GM18498 (cell line): ENCODE data around the gene SH3BP5.
A peak's percentile ranks its signal among the peaks of the same experiment; 100 is the strongest.

ENCODE experiments used
- ATAC-seq: cut with Tn5 transposase; IDR thresholded peaks from one replicate; pipeline ENCODE4 v1.9.1; 2021; ENCODE audit warnings: mild to moderate bottlenecking, moderate library complexity; ENCODE audit not compliant: unreplicated experiment

SH3BP5 gene

GRCh38 chr3:15347063-15347736 is 14.8 kb upstream of the SH3BP5 start:
- ATAC-seq: no peak

GRCh38 chr3:15346516-15346915 is 14.1 kb upstream of the SH3BP5 start:
- no peak for ATAC-seq

- ATAC-seq: peak; percentile 93
Measured at GRCh38 chr3:15345608-15346137, 13.3 kb upstream of the SH3BP5 start.

- peak; percentile 25 for ATAC-seq
Measured at GRCh38 chr3:15345066-15345607, 12.8 kb upstream of the SH3BP5 start.

- no peak for ATAC-seq
Measured at GRCh38 chr3:15342945-15343344, 10.6 kb upstream of the SH3BP5 start.

GRCh38 chr3:15342246-15342645 is 9.9 kb upstream of the SH3BP5 start:
- no peak for ATAC-seq

GRCh38 chr3:15341030-15341726 is 8.8 kb upstream of the SH3BP5 start:
- ATAC-seq: no peak

- ATAC-seq: no peak
Measured at GRCh38 chr3:15339786-15340215, 7.4 kb upstream of the SH3BP5 start.

GRCh38 chr3:15339001-15339400 is 6.6 kb upstream of the SH3BP5 start:
- ATAC-seq: no peak

- no peak for ATAC-seq
Measured at GRCh38 chr3:15337963-15338362, 5.6 kb upstream of the SH3BP5 start.

- ATAC-seq: no peak
Measured at GRCh38 chr3:15336057-15336456, 3.7 kb upstream of the SH3BP5 start.

- ATAC-seq: no peak
Measured at GRCh38 chr3:15333956-15334263, 1.5 kb upstream of the SH3BP5 start.

- ATAC-seq: no peak
Measured at GRCh38 chr3:15333099-15333955, 941 bp upstream of the SH3BP5 start.

- ATAC-seq: peak; percentile 43
Measured at GRCh38 chr3:15331606-15332404, 581 bp downstream of the SH3BP5 start.

- ATAC-seq: no peak
Measured at GRCh38 chr3:15331072-15331605, 1.2 kb downstream of the SH3BP5 start.

- ATAC-seq: no peak
Measured at GRCh38 chr3:15330031-15330596, 2.3 kb downstream of the SH3BP5 start.

- ATAC-seq: no peak
Measured at GRCh38 chr3:15329046-15330005, 3.1 kb downstream of the SH3BP5 start.

GRCh38 chr3:15327941-15328340 is 4.4 kb downstream of the SH3BP5 start:
- no peak for ATAC-seq

GRCh38 chr3:15326673-15327072 is 5.7 kb downstream of the SH3BP5 start:
- ATAC-seq: no peak
